HG03565 (cell line): ENCODE results near the gene DUS1L.
"Not testable (repeated sequence)": the region's sequence is repeated elsewhere in the genome, so short reads cannot be mapped to it uniquely, and the experiment has no call there.

Source experiments
- ATAC-seq: cut with Tn5 transposase; IDR thresholded peaks from one replicate; pipeline ENCODE4 v1.9.1; 2021; ENCODE audit warnings: mild to moderate bottlenecking, moderate library complexity; ENCODE audit not compliant: unreplicated experiment

The DUS1L gene

GRCh38 chr17:82045936-82046484 lies 19.6 kb downstream of the DUS1L start:
- ATAC-seq: no peak

- no peak for ATAC-seq
These were observed 22.1 kb downstream of the DUS1L start for GRCh38 chr17:82043507-82043906.

GRCh38 chr17:82042649-82043048 lies 23.0 kb downstream of the DUS1L start:
- ATAC-seq: no peak

- no peak for ATAC-seq
These were observed 24.3 kb downstream of the DUS1L start for GRCh38 chr17:82041144-82041814.

- ATAC-seq: no peak
These were observed 25.8 kb downstream of the DUS1L start for GRCh38 chr17:82039695-82040299.

GRCh38 chr17:82038796-82039409 lies 26.7 kb downstream of the DUS1L start:
- ATAC-seq: not testable (repeated sequence)

- no peak for ATAC-seq
These were observed 27.8 kb downstream of the DUS1L start for GRCh38 chr17:82037889-82038195.

- ATAC-seq: peak; percentile 75
These were observed 28.3 kb downstream of the DUS1L start, which contains the start of gene DCXR for GRCh38 chr17:82037092-82037888. Gene DCXR, minus strand, starts transcription at chr17:82037697. Its CDS starts 15 bp downstream, at chr17:82037682.

GRCh38 chr17:82036634-82037091 lies 28.9 kb downstream of the DUS1L start:
- ATAC-seq: no peak

GRCh38 chr17:82035956-82036633 lies 29.5 kb downstream of the DUS1L start:
- ATAC-seq: no peak

GRCh38 chr17:82035488-82035887 lies 30.1 kb downstream of the DUS1L start:
- ATAC-seq: no peak

- no peak for ATAC-seq
These were observed 31.1 kb downstream of the DUS1L start for GRCh38 chr17:82034371-82035011.

- no peak for ATAC-seq
These were observed 32.1 kb downstream of the DUS1L start for GRCh38 chr17:82033359-82034085.

GRCh38 chr17:82031885-82032627 lies 33.5 kb downstream of the DUS1L start:
- ATAC-seq: no peak

GRCh38 chr17:82031303-82031884 lies 34.2 kb downstream of the DUS1L start, which contains the start of gene RAC3:
Gene RAC3, plus strand, starts transcription at chr17:82031678. Its CDS starts 84 bp downstream, at chr17:82031762.
- no peak for ATAC-seq

GRCh38 chr17:82030470-82031302 lies 34.9 kb downstream of the DUS1L start:
- no peak for ATAC-seq

GRCh38 chr17:82029990-82030469 lies 35.6 kb downstream of the DUS1L start:
- ATAC-seq: no peak
